Astrocyte of the spinal cord (primary cell): ENCODE measurements around the gene PTPRT.

ENCODE experiments used
- DNase-seq: peaks from one replicate; pipeline ENCODE4 v3.0.0; 2011; ENCODE audit warnings: low read depth, low spot score
- H3K4me3 ChIP-seq: 2 replicates; pipeline ENCODE4 v1.5.1; 2011; ENCODE audit warnings: low read depth, mild to moderate bottlenecking, low read length, moderate library complexity
- in situ Hi-C: cut with HindIII; loops from 2 replicates; pipeline ENCODE4 v1.10.0; 2017; ENCODE audit warnings: low sequenced_read_pairs
- TF ChIP-seq, protein P1 (sequence below): IDR thresholded peaks from 2 replicates; pipeline ENCODE4 v1.5.1; 2012; ENCODE audit warnings: low read depth, mild to moderate bottlenecking, low read length, inconsistent platforms

The PTPRT gene

DNA sequence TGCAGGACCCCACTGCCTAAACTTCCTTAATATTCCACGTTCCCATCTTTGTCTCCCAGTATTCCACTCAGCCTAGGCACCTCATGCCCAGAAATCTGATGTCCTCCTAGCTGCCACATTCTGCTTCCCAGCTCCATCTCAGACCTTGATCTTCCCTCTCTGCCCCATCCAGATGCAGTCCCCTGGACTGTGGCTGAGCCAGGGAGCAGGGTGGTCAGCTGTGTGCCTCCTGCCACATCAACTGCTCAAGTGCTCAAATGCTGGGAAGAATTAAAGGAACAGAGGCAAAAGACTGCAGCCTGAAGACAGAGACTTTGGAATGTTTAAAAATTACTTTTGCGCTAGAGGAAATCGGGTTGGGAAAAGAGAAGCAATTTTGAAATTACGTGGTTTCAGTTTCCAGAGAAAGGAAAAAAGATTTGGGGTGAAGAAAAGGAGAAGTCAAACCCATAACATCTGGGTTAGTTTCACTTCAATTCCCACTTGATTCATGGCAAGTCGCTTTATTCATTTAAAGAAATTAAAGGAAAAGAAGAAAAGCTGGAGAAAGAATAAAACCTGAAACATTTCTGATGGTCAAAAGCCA lies 704.8 kb downstream of the PTPRT start:
- in situ Hi-C loops = no loop called here
- H3K4me3 ChIP-seq = no peak overlapping the region
- TF ChIP-seq, protein P1, sequence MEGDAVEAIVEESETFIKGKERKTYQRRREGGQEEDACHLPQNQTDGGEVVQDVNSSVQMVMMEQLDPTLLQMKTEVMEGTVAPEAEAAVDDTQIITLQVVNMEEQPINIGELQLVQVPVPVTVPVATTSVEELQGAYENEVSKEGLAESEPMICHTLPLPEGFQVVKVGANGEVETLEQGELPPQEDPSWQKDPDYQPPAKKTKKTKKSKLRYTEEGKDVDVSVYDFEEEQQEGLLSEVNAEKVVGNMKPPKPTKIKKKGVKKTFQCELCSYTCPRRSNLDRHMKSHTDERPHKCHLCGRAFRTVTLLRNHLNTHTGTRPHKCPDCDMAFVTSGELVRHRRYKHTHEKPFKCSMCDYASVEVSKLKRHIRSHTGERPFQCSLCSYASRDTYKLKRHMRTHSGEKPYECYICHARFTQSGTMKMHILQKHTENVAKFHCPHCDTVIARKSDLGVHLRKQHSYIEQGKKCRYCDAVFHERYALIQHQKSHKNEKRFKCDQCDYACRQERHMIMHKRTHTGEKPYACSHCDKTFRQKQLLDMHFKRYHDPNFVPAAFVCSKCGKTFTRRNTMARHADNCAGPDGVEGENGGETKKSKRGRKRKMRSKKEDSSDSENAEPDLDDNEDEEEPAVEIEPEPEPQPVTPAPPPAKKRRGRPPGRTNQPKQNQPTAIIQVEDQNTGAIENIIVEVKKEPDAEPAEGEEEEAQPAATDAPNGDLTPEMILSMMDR = no peak

DNA sequence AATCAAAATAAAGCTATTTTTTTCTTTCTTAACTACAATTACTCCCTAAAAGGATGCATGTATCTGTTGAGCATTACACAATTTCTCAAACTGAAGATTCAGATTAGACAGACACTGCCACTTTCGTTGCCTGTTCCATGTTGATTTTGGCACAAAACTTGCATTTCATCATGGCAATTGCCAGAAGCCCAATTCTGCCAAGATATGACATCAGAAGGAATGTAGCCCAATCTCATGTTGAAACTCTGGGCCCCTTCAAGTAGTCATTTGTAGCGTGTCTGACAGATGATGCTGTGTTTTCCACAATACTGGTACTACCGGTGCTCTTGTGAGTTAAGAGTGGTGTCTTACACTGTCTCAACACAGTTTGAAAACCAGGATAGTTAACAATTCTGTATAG lies 705.4 kb downstream of the PTPRT start:
- no peak overlapping the region for H3K4me3 ChIP-seq
- TF ChIP-seq, protein P1 = no peak
- in situ Hi-C loops = no loop called here
- no peak for DNase-seq

More for the DNA sequence above, 704.8 kb downstream of the PTPRT start:
- DNase-seq = no peak

DNA sequence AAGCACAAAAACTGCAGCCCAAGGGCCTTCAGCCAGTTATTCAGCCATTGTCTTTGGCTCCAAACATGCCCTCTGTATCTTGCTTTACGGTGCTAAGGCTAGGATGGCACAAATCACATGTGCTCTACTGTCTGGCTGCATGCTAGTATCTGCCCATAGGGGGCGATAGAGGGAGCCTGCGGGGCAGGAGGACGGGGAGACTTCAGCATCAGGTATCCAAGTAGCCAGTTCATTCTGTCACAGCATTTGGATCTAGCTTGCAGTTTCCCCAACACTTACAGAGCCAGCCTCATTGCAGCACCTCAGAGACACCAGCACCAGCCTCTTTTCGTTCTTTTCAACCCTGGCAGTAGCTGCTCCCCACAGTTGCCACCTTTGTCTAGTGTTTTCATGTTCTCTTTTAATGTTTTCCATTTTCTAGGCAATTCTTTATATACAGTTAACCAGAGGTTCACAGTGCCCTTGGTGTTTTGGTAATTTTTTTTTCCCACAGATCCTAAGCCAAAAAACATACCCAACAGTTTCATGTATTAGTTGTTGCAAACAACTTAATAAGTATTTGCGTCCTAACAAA lies 705.9 kb downstream of the PTPRT start:
- in situ Hi-C loops = no loop called here
- no peak for DNase-seq
- TF ChIP-seq, protein P1 = peak; percentile 1
- no peak overlapping the region for H3K4me3 ChIP-seq

DNA sequence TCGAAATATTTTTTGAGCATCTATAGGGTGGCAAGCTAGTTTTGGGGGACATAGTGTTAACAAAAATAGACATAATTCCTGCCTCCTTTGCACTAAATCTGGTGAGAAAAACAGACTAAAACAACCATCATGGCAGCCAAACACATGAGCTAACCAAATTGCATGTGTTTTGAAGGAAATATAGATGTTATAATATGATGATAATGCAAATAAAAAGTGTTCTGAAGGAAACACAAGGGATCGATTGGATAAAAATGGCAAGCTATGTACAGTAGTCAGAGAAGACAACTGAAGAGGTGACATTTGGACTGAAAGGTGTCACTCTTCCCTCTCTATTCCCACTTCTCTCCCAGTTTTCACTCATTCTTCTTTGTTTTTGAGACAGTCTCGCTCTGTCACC lies 706.9 kb downstream of the PTPRT start:
- in situ Hi-C loops = no loop called here
- no peak for DNase-seq
- H3K4me3 ChIP-seq = no peak overlapping the region
- TF ChIP-seq, protein P1 = no peak

DNA sequence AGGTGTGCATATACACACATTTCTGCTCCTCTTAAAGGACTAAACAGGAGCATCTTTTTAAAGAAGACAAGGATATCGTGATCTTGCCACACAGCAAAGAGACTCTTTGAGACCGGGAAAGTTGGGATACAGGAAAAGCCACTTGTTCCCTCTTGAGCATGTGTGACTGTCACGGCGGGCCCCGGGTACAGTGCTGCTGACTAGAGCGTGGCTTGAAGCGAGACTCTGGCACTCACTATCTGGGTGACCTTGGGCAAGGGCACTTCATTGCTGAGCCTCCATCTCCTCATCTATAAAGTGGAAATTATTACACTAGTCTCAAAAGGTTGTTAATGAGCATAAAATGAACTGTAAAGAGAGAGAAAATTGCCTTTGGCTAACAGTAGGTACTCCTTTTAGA lies 713.9 kb downstream of the PTPRT start:
- TF ChIP-seq, protein P1 = no peak
- no peak overlapping the region for H3K4me3 ChIP-seq
- in situ Hi-C loops = no loop called here
- no peak for DNase-seq

DNA sequence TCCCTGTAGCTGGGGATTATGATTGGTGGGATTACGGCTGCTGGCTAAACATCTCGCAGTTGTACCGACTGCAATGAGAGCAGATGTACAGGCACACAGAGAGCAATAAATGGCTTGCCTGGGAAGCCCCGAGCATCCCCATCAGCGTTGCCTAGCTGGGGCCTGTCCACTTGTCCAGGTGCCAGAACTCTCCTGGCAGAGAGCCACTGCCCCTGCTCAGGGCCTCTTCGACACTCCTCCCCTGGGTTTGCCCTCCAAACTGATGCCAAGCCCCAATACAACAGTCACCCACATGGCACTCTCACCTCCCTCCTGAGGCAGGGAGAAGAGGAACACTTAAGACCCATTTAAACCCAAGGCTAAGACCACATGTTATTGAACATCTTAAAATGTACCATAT lies 715.1 kb downstream of the PTPRT start:
- DNase-seq = no peak
- H3K4me3 ChIP-seq = no peak overlapping the region
- in situ Hi-C loops = no loop called here
- TF ChIP-seq, protein P1 = no peak

DNA sequence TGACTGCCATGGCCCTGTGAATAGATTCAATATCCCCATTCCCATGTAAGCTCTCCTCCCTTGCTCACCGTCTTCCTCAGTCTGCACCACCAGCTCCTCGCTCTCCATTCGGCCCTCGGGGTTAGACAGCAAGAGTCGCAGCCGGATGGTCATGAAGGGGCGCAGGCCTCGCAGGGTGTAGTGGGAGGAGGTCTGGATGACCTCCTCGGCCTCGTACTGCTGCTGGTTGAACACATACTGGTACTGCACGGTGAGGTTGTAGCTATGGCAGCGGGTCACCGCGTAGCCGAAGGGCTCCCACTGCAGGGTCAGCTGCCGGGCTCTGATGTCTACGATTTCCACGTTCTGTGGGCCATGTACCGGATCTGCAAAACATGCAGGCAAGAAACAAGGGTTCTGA lies 717.5 kb downstream of the PTPRT start:
- TF ChIP-seq, protein P1 = no peak
- no peak overlapping the region for H3K4me3 ChIP-seq
- in situ Hi-C loops = no loop called here
- no peak for DNase-seq
